Osteoblast (primary cell): ENCODE data around the gene C8G. TPM values are rescaled to one million over a fixed set of nuclear protein-coding genes. Genes with fewer than 3 reads are reported as not detected.
A peak's percentile ranks its signal among the peaks of the same experiment; 100 is the strongest.

Experiments
- DNase-seq: peaks from one replicate; pipeline ENCODE4 v3.0.0; 2011; ENCODE audit warnings: low spot score, mixed read lengths; ENCODE audit not compliant: insufficient read length; ENCODE audit errors: missing footprints
- H2AFZ ChIP-seq: 2 replicates; pipeline ENCODE4 v1.6.0; 2011; ENCODE audit warnings: mild to moderate bottlenecking, low read length
- H3K27ac ChIP-seq: 2 replicates; pipeline ENCODE4 v1.5.1; 2011; ENCODE audit warnings: mild to moderate bottlenecking, low read depth, low read length, moderate library complexity
- H3K27me3 ChIP-seq: 2 replicates; pipeline ENCODE4 v1.6.0; 2012; ENCODE audit warnings: mild to moderate bottlenecking, control low read depth, inconsistent platforms, low read length, moderate library complexity; ENCODE audit not compliant: insufficient read depth
- H3K36me3 ChIP-seq: 2 replicates; pipeline ENCODE4 v1.5.1; 2011; ENCODE audit warnings: mild to moderate bottlenecking, low read length, control low read depth, moderate library complexity; ENCODE audit not compliant: insufficient read depth
- H3K4me1 ChIP-seq: 2 replicates; pipeline ENCODE4 v1.5.1; 2011; ENCODE audit warnings: mild to moderate bottlenecking, low read length, control low read depth, moderate library complexity; ENCODE audit not compliant: insufficient read depth
- H3K4me2 ChIP-seq: 2 replicates; pipeline ENCODE4 v1.6.0; 2011; ENCODE audit warnings: mild to moderate bottlenecking, low read length; ENCODE audit not compliant: insufficient read depth
- H3K4me3 ChIP-seq: fragments of 200-600 bp; sonication (generic); 3 replicates; pipeline ENCODE4 v1.5.1; 2012; ENCODE audit warnings: mild to moderate bottlenecking, low read length, inconsistent platforms; ENCODE audit not compliant: insufficient read depth
- H3K79me2 ChIP-seq: 2 replicates; pipeline ENCODE4 v1.6.0; 2012; ENCODE audit warnings: mild to moderate bottlenecking, low read length, control low read depth, inconsistent platforms; ENCODE audit not compliant: insufficient read depth
- H3K9me3 ChIP-seq: 2 replicates; pipeline ENCODE4 v1.5.1; 2011; ENCODE audit warnings: low read depth, low read length, control low read depth
- H4K20me1 ChIP-seq: 2 replicates; pipeline ENCODE4 v1.6.0; 2012; ENCODE audit warnings: mild to moderate bottlenecking, low read length, control low read depth; ENCODE audit not compliant: insufficient read depth
- total RNA-seq: library from RNA; depleted of rRNA; stranded (reverse); fragments of >200 nt; gene quantifications from 2 replicates; pipeline ENCODE4 v1.2.3, GENCODE V29; 2012
- TF ChIP-seq, protein P1 (sequence below): IDR thresholded peaks from 2 replicates; pipeline ENCODE4 v1.5.1; 2011; ENCODE audit warnings: mild to moderate bottlenecking, low read depth, low read length, moderate library complexity; ENCODE audit errors: extremely low read depth

The C8G gene
- total RNA-seq, 1 donor: not detected

DNA sequence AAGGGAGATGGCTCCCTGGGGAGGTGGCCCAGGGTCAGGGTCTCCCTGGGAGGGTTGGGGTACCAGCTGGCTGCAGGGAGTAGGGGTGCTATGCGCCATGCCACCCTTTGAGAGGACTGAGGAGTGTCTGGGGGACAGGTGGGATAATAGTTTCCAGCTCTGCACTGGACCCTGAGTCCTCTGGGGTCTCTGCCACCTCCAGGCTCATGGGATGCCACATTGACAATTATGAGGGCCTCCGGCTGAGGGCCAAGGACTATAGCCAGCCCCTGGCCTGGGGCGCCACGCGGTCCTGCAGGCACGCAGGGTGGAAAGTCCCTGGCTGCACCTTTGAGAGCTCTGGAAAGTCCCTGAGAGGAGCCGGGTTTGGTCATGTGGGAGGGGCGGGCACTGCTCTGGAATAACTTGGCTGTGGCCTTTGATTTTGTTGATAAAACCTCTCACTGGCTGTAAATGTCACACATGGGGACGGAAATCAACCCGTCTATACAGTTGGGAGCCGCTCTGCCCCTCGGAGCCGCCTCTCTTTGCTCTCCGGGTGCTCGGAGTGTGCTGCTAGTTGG is 42.7 kb upstream of the C8G start:
- Histone ChIP-seq H3K4me2 (peak overlapping the region; percentile 54), H2AFZ (peak overlapping the region; percentile 72), H3K27me3 (no peaks in the 10 kb centered on the region), H3K9me3 (no peaks in the 10 kb centered on the region), H3K79me2 (peaks cover 17% of the 10 kb centered on the region), H4K20me1 (peaks cover 4% of the 10 kb centered on the region), H3K36me3 (peaks cover 25% of the 10 kb centered on the region), H3K27ac (peak overlapping the region; percentile 93), H3K4me1 (peaks cover 26% of the 10 kb centered on the region), H3K4me3 (peak overlapping the region; percentile 8)
- peak; percentile 99 for DNase-seq
- TF ChIP-seq, protein P1, sequence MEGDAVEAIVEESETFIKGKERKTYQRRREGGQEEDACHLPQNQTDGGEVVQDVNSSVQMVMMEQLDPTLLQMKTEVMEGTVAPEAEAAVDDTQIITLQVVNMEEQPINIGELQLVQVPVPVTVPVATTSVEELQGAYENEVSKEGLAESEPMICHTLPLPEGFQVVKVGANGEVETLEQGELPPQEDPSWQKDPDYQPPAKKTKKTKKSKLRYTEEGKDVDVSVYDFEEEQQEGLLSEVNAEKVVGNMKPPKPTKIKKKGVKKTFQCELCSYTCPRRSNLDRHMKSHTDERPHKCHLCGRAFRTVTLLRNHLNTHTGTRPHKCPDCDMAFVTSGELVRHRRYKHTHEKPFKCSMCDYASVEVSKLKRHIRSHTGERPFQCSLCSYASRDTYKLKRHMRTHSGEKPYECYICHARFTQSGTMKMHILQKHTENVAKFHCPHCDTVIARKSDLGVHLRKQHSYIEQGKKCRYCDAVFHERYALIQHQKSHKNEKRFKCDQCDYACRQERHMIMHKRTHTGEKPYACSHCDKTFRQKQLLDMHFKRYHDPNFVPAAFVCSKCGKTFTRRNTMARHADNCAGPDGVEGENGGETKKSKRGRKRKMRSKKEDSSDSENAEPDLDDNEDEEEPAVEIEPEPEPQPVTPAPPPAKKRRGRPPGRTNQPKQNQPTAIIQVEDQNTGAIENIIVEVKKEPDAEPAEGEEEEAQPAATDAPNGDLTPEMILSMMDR: no peak

DNA sequence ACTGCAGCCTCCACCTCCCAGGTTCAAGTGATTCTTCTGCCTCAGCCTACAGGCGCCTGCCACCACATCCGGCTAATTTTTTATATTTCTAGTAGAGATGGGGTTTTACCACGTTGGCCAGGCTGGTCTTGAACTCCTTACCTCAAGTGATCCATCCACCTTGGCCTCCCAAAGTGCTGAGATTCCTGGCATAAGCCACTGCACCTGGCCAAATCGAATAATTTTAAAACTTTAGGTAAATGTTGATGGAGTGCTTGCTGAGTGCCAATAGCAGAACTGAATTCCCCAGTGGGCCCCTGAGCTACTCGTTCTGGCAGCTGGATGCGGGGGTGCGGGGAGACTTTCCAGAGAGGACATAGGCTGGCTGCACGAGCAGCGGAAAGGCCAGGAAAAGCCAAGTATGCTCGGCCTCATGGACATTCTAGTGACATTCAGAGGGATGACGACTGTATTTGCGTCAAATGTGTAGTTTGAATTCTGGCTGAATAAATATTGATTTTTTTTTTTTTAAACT is 41.9 kb upstream of the C8G start:
- Histone ChIP-seq H3K9me3 (no peaks in the 10 kb centered on the region), H4K20me1 (peaks cover 2% of the 10 kb centered on the region), H2AFZ (no peak overlapping the region), H3K4me3 (no peak overlapping the region), H3K4me2 (no peak overlapping the region), H3K79me2 (peaks cover 11% of the 10 kb centered on the region), H3K4me1 (peaks cover 26% of the 10 kb centered on the region), H3K36me3 (peaks cover 31% of the 10 kb centered on the region), H3K27me3 (no peaks in the 10 kb centered on the region), H3K27ac (peak overlapping the region; percentile 93)
- DNase-seq: peak; percentile 47
- TF ChIP-seq, protein P1: no peak

DNA sequence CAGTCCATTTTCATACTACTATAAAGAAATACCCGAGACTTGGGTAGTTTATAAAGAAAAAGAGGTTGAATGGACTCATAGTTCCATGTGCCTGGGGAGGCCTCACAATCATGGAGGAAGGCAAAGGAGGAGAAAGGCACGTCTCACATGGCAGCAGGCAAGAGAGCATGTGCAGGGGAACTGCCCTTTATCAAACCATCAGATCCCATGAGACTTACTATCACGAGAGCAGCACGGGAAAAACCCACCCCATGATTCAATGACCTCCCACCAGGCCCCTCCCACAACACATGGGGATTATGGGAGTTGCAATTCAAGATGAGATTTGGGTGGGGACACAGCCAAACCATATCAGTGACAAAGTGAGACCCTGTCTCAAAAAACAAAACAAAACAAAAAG is 38.8 kb upstream of the C8G start:
- Histone ChIP-seq H3K4me3 (no peak overlapping the region), H2AFZ (no peak overlapping the region), H3K9me3 (no peaks in the 10 kb centered on the region), H4K20me1 (no peaks in the 10 kb centered on the region), H3K4me2 (no peak overlapping the region), H3K27me3 (no peaks in the 10 kb centered on the region), H3K4me1 (peaks cover 20% of the 10 kb centered on the region), H3K36me3 (peaks cover 37% of the 10 kb centered on the region), H3K27ac (no peak overlapping the region), H3K79me2 (peaks cover 6% of the 10 kb centered on the region)
- TF ChIP-seq, protein P1: no peak
- DNase-seq: no peak

DNA sequence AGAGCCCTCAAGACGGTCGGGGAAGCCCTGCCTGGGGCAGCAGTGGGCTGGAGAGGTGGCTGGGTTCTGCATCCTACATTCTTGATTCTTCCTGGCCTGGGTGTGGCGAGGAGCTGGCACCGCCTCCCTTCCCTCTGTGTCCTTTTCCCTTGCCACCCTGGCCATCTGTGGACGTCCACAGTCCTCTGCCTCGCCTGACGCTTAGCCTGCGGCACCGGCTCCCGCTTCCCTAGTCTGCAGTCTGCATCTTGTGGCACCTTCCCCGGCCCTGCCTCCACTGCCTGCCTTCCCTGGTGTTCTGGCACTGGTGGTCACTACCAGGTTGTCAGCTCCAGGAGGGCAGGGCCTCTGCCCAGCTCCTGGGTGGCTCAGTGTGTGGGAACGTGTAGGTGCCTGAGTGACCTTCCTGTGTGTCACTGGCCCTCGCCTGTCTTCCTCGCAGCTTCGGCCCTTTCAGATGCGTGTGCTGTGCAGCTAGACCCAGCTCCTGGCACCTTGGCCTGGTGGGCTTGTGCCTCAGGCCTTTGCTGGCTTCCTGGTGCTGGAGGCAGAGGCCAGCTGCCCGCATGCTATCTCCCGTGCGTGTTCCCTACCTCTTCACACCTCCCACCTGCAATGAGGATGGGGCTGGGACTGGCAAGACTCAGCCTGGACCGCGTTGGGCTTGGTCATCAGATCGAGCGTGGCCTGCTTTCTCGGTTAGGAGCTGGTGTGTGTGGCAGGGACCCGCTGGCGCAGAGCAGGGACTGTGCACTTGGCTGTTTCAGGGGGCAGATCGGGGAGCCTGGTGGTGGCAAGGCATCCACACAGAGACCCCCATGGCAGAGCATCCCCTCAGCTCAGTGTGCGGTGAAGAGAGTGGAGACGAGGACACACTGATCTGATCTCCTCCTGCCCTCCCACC is 37.8 kb upstream of the C8G start:
- H3K36me3 ChIP-seq: peaks cover 37% of the 10 kb centered on the region
- no peaks in the 10 kb centered on the region for H3K27me3 ChIP-seq
- H3K4me1 ChIP-seq: peaks cover 10% of the 10 kb centered on the region
- H3K79me2 ChIP-seq: peaks cover 6% of the 10 kb centered on the region
- H2AFZ ChIP-seq: no peak overlapping the region
- TF ChIP-seq, protein P1: no peak
- DNase-seq: peak; percentile 27
- no peak overlapping the region for H3K4me2 ChIP-seq
- no peaks in the 10 kb centered on the region for H3K9me3 ChIP-seq
- H3K4me3 ChIP-seq: no peak overlapping the region
- no peak overlapping the region for H3K27ac ChIP-seq
- no peaks in the 10 kb centered on the region for H4K20me1 ChIP-seq
